ENCODE data around the gene CLCA4.
"Not testable (repeated sequence)": the region's sequence is repeated elsewhere in the genome, so short reads cannot be mapped to it uniquely, and the experiment has no call there.

The CLCA4 gene

DNA sequence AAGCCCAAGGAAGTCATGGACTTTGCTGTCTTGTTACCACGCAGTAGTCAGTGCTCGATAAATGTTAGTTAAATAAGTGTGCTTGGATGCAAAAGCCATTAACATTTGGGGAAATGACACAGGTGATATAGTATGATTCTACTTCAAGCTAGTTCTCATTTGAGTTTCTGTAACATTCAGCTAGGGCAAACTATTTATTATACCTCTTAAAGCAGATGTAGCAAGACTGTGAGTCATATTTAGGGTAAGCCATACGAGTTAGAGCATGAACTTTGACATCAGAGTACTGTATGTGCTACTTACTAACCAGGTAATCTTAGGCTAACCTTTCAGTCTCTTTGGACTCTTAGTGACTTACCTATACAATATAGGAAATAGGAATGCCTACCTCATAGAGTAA, 21.0 kb downstream of the CLCA4 start:
- H3K27ac ChIP-seq (ENCODE audit: low read length) = no peak overlapping the region
- no peak overlapping the region for H3K4me3 ChIP-seq (ENCODE audit: low read length in 2 of 2)
- no peaks in the 10 kb centered on the region for H3K27me3 ChIP-seq (ENCODE audit: control insufficient read depth in 1 of 2, insufficient read depth in 2 of 2, low read length in 2 of 2)
- no peaks in the 10 kb centered on the region for H3K36me3 ChIP-seq (ENCODE audit: control insufficient read depth in 2 of 2, insufficient read depth in 2 of 2, low read length in 2 of 2)
- H3K4me1 ChIP-seq (ENCODE audit: control insufficient read depth, insufficient read depth, low read length) = no peaks in the 10 kb centered on the region
- no peak overlapping the region for H3K9ac ChIP-seq (ENCODE audit: low read length in 2 of 2)
- H3K9me3 ChIP-seq (ENCODE audit: control insufficient read depth in 2 of 2, low read length in 2 of 2) = no peaks in the 10 kb centered on the region

DNA sequence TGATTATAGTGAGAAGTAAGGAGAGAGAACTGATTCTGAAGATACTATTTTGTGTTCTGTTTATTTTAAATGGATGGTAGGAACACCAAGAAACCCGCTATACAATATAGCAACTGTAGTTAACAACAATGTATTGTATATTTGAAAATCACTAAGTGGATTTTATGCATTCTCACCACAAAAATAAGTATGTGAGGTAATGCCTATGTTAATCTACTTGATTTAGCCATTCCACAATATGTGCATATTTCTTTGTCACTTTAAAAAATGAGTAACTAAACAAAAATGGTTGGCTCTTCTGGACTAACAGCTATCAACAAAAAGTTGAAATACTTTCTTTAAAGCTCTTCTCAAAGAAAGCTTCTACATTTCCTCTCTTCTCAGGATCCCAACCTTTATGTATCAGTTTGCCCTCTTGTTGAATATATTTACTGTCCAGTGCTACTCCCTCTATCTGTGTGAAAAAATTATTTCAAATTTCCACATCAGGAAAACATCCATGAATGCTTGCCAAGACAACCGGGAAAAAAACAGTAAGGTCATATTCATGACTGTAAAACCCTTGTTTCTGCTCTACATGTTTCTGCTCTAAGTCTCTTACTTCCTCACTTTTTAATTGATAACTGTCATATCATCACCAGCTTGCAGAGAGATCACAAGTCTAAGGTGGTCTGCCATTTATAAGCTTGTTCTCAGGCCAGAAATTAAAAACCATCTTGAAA, 27.0 kb downstream of the CLCA4 start:
- Histone ChIP-seq H3K36me3 (ENCODE audit: control insufficient read depth in 2 of 2, insufficient read depth in 2 of 2, low read length in 2 of 2) (no peaks in the 10 kb centered on the region), H3K9me3 (ENCODE audit: control insufficient read depth in 2 of 2, low read length in 2 of 2) (no peaks in the 10 kb centered on the region), H3K9ac (ENCODE audit: low read length in 2 of 2) (no peak overlapping the region), H3K27me3 (ENCODE audit: control insufficient read depth in 1 of 2, insufficient read depth in 2 of 2, low read length in 2 of 2) (no peaks in the 10 kb centered on the region), H3K4me3 (ENCODE audit: low read length in 2 of 2) (no peak overlapping the region), H3K27ac (ENCODE audit: low read length) (no peak overlapping the region), H3K4me1 (ENCODE audit: control insufficient read depth, insufficient read depth, low read length) (no peaks in the 10 kb centered on the region)

DNA sequence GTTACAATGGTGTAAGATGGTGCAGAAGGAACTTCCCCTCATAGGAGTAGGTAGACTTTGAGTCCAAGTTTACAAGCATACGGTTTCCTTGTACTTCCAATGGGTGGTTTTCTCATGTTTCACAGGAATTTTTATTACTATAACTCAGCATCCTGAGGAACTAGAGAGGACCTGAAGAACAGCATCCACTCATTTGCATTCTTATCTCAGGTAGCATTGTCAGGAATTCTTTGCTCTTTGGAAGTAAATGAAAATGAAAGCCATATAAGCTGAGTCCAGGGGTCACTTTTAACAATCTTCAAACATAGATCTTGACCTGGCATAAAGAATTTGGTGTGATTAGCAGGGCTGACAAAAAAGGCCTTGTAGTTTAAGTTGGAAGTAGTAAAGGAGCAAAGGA, 34.4 kb downstream of the CLCA4 start:
- no peak overlapping the region for H3K9ac ChIP-seq (ENCODE audit: low read length in 2 of 2)
- H3K4me1 ChIP-seq (ENCODE audit: control insufficient read depth, insufficient read depth, low read length) = no peaks in the 10 kb centered on the region
- no peak overlapping the region for H3K27ac ChIP-seq (ENCODE audit: low read length)
- no peak overlapping the region for H3K4me3 ChIP-seq (ENCODE audit: low read length in 2 of 2)
- no peaks in the 10 kb centered on the region for H3K36me3 ChIP-seq (ENCODE audit: control insufficient read depth in 2 of 2, insufficient read depth in 2 of 2, low read length in 2 of 2)
- no peaks in the 10 kb centered on the region for H3K27me3 ChIP-seq (ENCODE audit: control insufficient read depth in 1 of 2, insufficient read depth in 2 of 2, low read length in 2 of 2)
- H3K9me3 ChIP-seq (ENCODE audit: control insufficient read depth in 2 of 2, low read length in 2 of 2) = no peaks in the 10 kb centered on the region

DNA sequence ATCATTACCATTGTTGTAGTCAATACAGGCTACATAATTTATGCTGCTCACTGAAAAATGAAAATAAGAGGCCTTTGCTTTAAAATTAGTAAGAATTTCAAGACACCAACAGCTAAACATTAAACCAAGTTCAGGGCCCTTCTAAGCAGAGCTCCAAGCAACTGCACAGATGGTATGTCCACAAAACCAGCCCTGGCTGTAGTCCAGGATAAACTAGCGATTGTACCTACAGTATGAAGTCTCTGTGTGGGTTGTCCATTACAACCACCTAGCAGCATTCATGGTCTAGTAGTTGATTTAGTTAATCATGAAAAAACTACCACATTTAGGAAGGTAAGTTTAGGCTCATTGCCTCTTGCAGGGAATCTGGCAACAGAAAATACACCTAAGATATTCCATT, 35.3 kb downstream of the CLCA4 start:
- Histone ChIP-seq H3K4me3 (ENCODE audit: low read length in 2 of 2) (no peak overlapping the region), H3K9me3 (ENCODE audit: control insufficient read depth in 2 of 2, low read length in 2 of 2) (no peaks in the 10 kb centered on the region), H3K9ac (ENCODE audit: low read length in 2 of 2) (no peak overlapping the region), H3K36me3 (ENCODE audit: control insufficient read depth in 2 of 2, insufficient read depth in 2 of 2, low read length in 2 of 2) (no peaks in the 10 kb centered on the region), H3K27ac (ENCODE audit: low read length) (no peak overlapping the region), H3K4me1 (ENCODE audit: control insufficient read depth, insufficient read depth, low read length) (no peaks in the 10 kb centered on the region), H3K27me3 (ENCODE audit: control insufficient read depth in 1 of 2, insufficient read depth in 2 of 2, low read length in 2 of 2) (no peaks in the 10 kb centered on the region)

DNA sequence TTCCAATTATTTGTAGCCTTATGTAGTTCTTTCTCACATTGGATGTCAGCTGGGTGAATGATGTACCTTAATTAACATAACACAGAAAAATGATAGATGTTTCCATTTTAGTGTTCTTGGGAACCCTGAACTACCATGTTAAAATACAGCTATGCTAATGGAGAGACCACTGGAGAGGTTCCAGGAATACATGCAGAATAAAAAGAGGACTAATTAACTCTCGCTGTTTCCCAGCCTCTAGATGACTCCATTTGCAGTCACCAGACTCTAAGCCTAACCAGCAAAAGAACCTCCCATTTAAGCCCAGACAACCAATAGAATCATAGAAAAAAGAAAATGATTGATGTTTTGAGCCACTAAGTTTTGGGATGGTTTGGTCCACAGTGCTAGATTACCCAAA, 36.2 kb downstream of the CLCA4 start:
- no peaks in the 10 kb centered on the region for H3K4me1 ChIP-seq (ENCODE audit: control insufficient read depth, insufficient read depth, low read length)
- no peak overlapping the region for H3K4me3 ChIP-seq (ENCODE audit: low read length in 2 of 2)
- H3K9ac ChIP-seq (ENCODE audit: low read length in 2 of 2) = no peak overlapping the region
- no peaks in the 10 kb centered on the region for H3K27me3 ChIP-seq (ENCODE audit: control insufficient read depth in 1 of 2, insufficient read depth in 2 of 2, low read length in 2 of 2)
- H3K36me3 ChIP-seq (ENCODE audit: control insufficient read depth in 2 of 2, insufficient read depth in 2 of 2, low read length in 2 of 2) = no peaks in the 10 kb centered on the region
- H3K9me3 ChIP-seq (ENCODE audit: control insufficient read depth in 2 of 2, low read length in 2 of 2) = no peaks in the 10 kb centered on the region
- H3K27ac ChIP-seq (ENCODE audit: low read length) = no peak overlapping the region

DNA sequence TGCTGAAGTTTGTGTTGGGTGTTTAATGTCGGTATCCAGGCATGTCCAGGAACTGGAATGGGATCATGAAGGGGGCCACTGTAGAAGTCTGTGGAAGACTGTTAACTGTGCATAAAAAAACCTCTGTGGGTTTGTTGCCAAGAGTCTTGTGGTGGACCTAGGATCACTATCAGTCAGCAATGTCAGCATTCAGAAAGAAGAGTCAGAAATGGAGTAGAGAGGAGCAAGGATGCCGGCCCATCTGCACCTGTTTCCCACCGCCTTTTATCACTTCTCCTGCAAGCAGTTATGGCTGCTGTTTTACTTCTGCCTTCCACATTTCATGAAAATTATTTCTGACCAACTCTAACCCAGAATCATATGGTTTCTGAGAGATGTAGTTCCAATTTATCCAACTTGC, 36.7 kb downstream of the CLCA4 start:
- Histone ChIP-seq H3K36me3 (ENCODE audit: control insufficient read depth in 2 of 2, insufficient read depth in 2 of 2, low read length in 2 of 2) (no peaks in the 10 kb centered on the region), H3K4me1 (ENCODE audit: control insufficient read depth, insufficient read depth, low read length) (no peaks in the 10 kb centered on the region), H3K27me3 (ENCODE audit: control insufficient read depth in 1 of 2, insufficient read depth in 2 of 2, low read length in 2 of 2) (no peaks in the 10 kb centered on the region), H3K4me3 (ENCODE audit: low read length in 2 of 2) (no peak overlapping the region), H3K27ac (ENCODE audit: low read length) (no peak overlapping the region), H3K9ac (ENCODE audit: low read length in 2 of 2) (no peak overlapping the region), H3K9me3 (ENCODE audit: control insufficient read depth in 2 of 2, low read length in 2 of 2) (no peaks in the 10 kb centered on the region)

DNA sequence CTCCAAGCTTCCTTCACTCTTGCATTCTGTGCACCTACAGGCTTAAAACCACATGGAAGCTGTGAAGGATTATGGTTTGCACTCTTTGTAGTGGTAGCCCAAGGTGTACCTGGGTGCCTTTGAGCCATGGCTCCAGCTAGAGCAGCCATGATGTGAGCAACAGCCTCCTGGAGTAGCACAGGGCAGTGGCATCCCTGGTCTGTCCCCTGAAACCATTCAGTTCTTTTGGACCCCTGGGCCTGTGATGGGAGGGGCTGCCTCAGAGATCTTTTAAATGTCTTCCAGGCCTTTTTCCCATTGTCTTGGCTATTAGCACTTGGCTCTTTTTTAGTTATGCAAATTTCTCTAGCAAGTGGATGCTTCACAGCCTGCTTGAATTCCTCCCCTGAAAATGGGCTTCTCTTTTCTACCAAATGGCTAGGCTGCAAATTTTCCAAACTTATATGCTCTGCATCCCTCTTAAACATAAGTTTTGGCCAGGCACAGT, 47.4 kb downstream of the CLCA4 start:
- H3K36me3 ChIP-seq (ENCODE audit: control insufficient read depth in 2 of 2, insufficient read depth in 2 of 2, low read length in 2 of 2) = no peaks in the 10 kb centered on the region
- no peak overlapping the region for H3K9ac ChIP-seq (ENCODE audit: low read length in 2 of 2)
- H3K4me1 ChIP-seq (ENCODE audit: control insufficient read depth, insufficient read depth, low read length) = no peaks in the 10 kb centered on the region
- H3K27ac ChIP-seq (ENCODE audit: low read length) = no peak overlapping the region
- H3K27me3 ChIP-seq (ENCODE audit: control insufficient read depth in 1 of 2, insufficient read depth in 2 of 2, low read length in 2 of 2) = no peaks in the 10 kb centered on the region
- peaks cover 0 to 9% of the 10 kb centered on the region in 2 donors for H3K9me3 ChIP-seq (ENCODE audit: control insufficient read depth in 2 of 2, low read length in 2 of 2)
- H3K4me3 ChIP-seq (ENCODE audit: low read length in 2 of 2) = no peak overlapping the region

DNA sequence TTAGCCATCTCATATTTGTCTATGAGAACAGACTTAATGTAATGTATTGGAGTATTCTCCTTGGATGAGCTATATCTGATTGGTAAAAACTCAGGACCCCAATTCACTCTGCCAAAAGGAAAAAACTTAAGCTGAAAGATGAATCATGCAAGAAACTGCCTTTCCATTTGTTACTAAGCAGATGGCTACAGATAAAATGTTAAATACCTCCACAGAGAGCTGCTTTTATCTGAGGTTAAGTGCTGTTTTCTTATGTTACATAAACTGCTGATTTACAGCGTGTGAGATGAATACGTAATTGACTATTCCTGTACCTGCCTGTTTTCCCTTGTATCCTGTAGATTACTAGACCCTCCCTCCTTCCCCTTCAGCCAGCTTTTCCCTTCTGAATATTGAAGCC, 49.3 kb downstream of the CLCA4 start:
- Histone ChIP-seq H3K9me3 (ENCODE audit: control insufficient read depth in 2 of 2, low read length in 2 of 2) (peaks cover 0 to 9% of the 10 kb centered on the region in 2 donors), H3K36me3 (ENCODE audit: control insufficient read depth in 2 of 2, insufficient read depth in 2 of 2, low read length in 2 of 2) (no peaks in the 10 kb centered on the region), H3K9ac (ENCODE audit: low read length in 2 of 2) (no peak overlapping the region), H3K27me3 (ENCODE audit: control insufficient read depth in 1 of 2, insufficient read depth in 2 of 2, low read length in 2 of 2) (no peaks in the 10 kb centered on the region), H3K4me3 (ENCODE audit: low read length in 2 of 2) (no peak overlapping the region), H3K4me1 (ENCODE audit: control insufficient read depth, insufficient read depth, low read length) (no peaks in the 10 kb centered on the region), H3K27ac (ENCODE audit: low read length) (no peak overlapping the region)

DNA sequence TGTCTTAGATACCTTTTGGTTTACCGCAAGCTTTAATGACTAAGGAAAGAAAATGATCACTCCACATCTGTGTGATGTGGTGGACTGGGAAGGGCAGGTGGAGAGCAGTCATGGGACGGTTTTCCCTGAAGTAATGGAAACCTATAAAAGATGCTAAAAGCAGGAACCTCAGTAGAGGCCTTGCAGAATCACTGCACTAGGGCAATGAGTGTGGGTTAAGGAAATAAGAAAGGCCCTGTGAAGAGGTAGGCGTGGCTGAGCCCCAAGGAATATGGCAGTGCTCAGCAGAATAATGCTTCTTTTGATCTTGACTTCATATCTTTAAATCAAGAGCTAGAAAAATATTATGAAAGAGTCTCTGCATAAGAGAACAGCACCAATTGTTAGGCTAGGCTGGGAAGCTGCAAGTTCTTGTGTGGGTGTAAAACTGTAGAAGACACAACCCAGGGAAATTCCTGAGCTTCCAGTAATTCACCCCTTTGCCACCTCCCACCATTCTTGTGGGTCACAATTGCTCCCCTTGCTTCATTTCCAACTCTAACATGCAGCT, 49.9 kb downstream of the CLCA4 start:
- no peaks in the 10 kb centered on the region for H3K4me1 ChIP-seq (ENCODE audit: control insufficient read depth, insufficient read depth, low read length)
- no peaks in the 10 kb centered on the region for H3K27me3 ChIP-seq (ENCODE audit: control insufficient read depth in 1 of 2, insufficient read depth in 2 of 2, low read length in 2 of 2)
- no peak overlapping the region for H3K27ac ChIP-seq (ENCODE audit: low read length)
- H3K4me3 ChIP-seq (ENCODE audit: low read length in 2 of 2) = no peak overlapping the region
- H3K9ac ChIP-seq (ENCODE audit: low read length in 2 of 2) = no peak overlapping the region
- H3K36me3 ChIP-seq (ENCODE audit: control insufficient read depth in 2 of 2, insufficient read depth in 2 of 2, low read length in 2 of 2) = no peaks in the 10 kb centered on the region
- peaks cover 0 to 9% of the 10 kb centered on the region in 2 donors for H3K9me3 ChIP-seq (ENCODE audit: control insufficient read depth in 2 of 2, low read length in 2 of 2)

DNA sequence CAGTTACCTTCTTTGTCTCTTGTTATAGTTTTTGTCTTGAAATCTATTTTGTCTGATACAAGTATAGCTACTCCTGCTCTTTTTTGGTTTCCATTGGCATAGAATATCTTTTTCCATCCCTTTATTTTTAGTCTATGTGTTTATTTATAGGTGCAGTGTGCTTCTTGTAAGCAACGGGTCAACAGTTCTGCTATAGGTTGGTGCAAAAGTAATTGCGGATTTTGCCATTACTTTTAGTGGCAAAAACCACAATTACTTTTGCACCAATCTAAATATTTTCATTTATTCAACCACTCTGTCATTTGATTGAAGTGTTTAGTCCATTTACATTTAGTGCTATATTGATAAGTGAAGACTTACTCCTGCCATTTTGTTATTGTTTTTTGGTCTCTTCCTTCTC, 59.2 kb downstream of the CLCA4 start:
- not testable (repeated sequence) for H3K27me3 ChIP-seq (ENCODE audit: control insufficient read depth in 1 of 2, insufficient read depth in 2 of 2, low read length in 2 of 2); H3K4me1 ChIP-seq (ENCODE audit: control insufficient read depth, insufficient read depth, low read length); H3K4me3 ChIP-seq (ENCODE audit: low read length in 2 of 2); H3K9ac ChIP-seq (ENCODE audit: low read length in 2 of 2); H3K36me3 ChIP-seq (ENCODE audit: control insufficient read depth in 2 of 2, insufficient read depth in 2 of 2, low read length in 2 of 2); H3K27ac ChIP-seq (ENCODE audit: low read length)
- peaks cover 0 to 11% of the 10 kb centered on the region in 2 donors for H3K9me3 ChIP-seq (ENCODE audit: control insufficient read depth in 2 of 2, low read length in 2 of 2)

DNA sequence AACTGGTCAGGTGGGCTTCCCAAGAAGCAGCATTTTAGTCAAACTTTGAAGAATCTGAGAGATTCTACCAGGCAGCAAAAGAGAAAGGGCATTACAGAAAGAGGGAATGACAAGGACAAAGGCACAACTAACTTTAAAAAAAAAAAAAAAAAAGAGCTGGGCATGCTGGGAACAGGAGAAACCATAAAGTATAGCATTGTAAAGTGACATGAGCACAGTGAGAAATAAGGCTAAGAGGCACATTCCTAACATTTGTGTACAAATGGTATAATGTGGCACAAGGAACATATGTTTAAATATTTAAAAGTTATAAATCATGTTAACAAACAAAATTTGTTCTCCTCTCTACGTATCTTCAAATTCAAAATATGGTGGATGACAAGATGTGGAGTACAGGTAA, 69.6 kb downstream of the CLCA4 start:
- peaks cover 0 to 11% of the 10 kb centered on the region in 2 donors for H3K9me3 ChIP-seq (ENCODE audit: control insufficient read depth in 2 of 2, low read length in 2 of 2)
- H3K27ac ChIP-seq (ENCODE audit: low read length) = no peak overlapping the region
- H3K4me3 ChIP-seq (ENCODE audit: low read length in 2 of 2) = no peak overlapping the region
- peaks cover 0 to 3% of the 10 kb centered on the region in 2 donors for H3K27me3 ChIP-seq (ENCODE audit: control insufficient read depth in 1 of 2, insufficient read depth in 2 of 2, low read length in 2 of 2)
- H3K36me3 ChIP-seq (ENCODE audit: control insufficient read depth in 2 of 2, insufficient read depth in 2 of 2, low read length in 2 of 2) = no peaks in the 10 kb centered on the region
- no peaks in the 10 kb centered on the region for H3K4me1 ChIP-seq (ENCODE audit: control insufficient read depth, insufficient read depth, low read length)
- H3K9ac ChIP-seq (ENCODE audit: low read length in 2 of 2) = no peak overlapping the region
